AML-193 (cell line): ENCODE measurements around the gene DHRS3.
"Not testable (repeated sequence)": the region's sequence is repeated elsewhere in the genome, so short reads cannot be mapped to it uniquely, and the experiment has no call there.

Experiments
- DNase-seq, 2 experiments: peaks; one replicate each; lab custom pipeline; 2025; lab: John Stamatoyannopoulos, UW

The DHRS3 gene

GRCh38 chr1:12539320-12539704 lies 78.7 kb downstream of the DHRS3 start:
- DNase-seq: no peak

GRCh38 chr1:12538536-12538935 lies 79.5 kb downstream of the DHRS3 start:
- not testable (repeated sequence) for DNase-seq

- no peak for DNase-seq
Observed at GRCh38 chr1:12537906-12538461, 80.0 kb downstream of the DHRS3 start.

- DNase-seq: no peak
Observed at GRCh38 chr1:12537294-12537693, 80.7 kb downstream of the DHRS3 start.

- no peak for DNase-seq
Observed at GRCh38 chr1:12536023-12536639, 81.9 kb downstream of the DHRS3 start.

GRCh38 chr1:12532405-12533315 lies 85.3 kb downstream of the DHRS3 start:
- DNase-seq: no peak

- no peak for DNase-seq
Observed at GRCh38 chr1:12531179-12531499, 86.9 kb downstream of the DHRS3 start.

- DNase-seq: no peak
Observed at GRCh38 chr1:12530462-12531178, 87.4 kb downstream of the DHRS3 start.

- DNase-seq: no peak
Observed at GRCh38 chr1:12529640-12530174, 88.3 kb downstream of the DHRS3 start.

GRCh38 chr1:12528021-12528852 lies 89.8 kb downstream of the DHRS3 start:
- DNase-seq: no peak

GRCh38 chr1:12527564-12527963 lies 90.4 kb downstream of the DHRS3 start:
- DNase-seq: no peak

GRCh38 chr1:12525311-12526181 lies 92.5 kb downstream of the DHRS3 start:
- no peak for DNase-seq

GRCh38 chr1:12524266-12524665 lies 93.7 kb downstream of the DHRS3 start:
- no peak for DNase-seq

- not testable (repeated sequence) for DNase-seq
Observed at GRCh38 chr1:12522780-12523179, 95.2 kb downstream of the DHRS3 start.

- DNase-seq: no peak
Observed at GRCh38 chr1:12521096-12521495, 96.9 kb downstream of the DHRS3 start.

- no peak for DNase-seq
Observed at GRCh38 chr1:12519693-12520364, 98.2 kb downstream of the DHRS3 start.

- no peak for DNase-seq
Observed at GRCh38 chr1:12518931-12519692, 98.9 kb downstream of the DHRS3 start.
